ENCODE data around the gene KIRREL3.

- TF ChIP-seq MAFK (IDR thresholded peaks at IDR 0.05; ENCODE audit: low read depth, low read length) (no peak), CTCF (conservative IDR thresholded peaks at IDR 0.05; ENCODE audit: low read depth, low read length) (0 out of 2 replicates have a peak, but pooled peaks have one; percentile 13), USF2 (IDR thresholded peaks at IDR 0.05; ENCODE audit: low read depth, low read length) (no peak), ELK1 (IDR thresholded peaks at IDR 0.05; ENCODE audit: borderline replicate concordance, low read depth, low read length) (no peak), CHD1 (IDR thresholded peaks at IDR 0.05; ENCODE audit: low read depth, low read length) (no peak), POLR2A (IDR thresholded peaks at IDR 0.05; ENCODE audit: low read depth, low read length) (no peak), SMC3 (IDR thresholded peaks at IDR 0.05; ENCODE audit: low read depth, low read length) (no peak), RAD21 (IDR thresholded peaks at IDR 0.05; ENCODE audit: low read length) (no peak), MAZ (IDR thresholded peaks at IDR 0.05; ENCODE audit: borderline replicate concordance, low read depth, low read length) (no peak)
Observed at GRCh38 chr11:126791446-126791845, 209.1 kb downstream of the KIRREL3 start.

Measured in IMR-90 (cell line).